GM19324 (cell line): ENCODE measurements around the gene MAP3K6.
A peak's percentile ranks its signal among the peaks of the same experiment; 100 is the strongest.

Experiments used
- ATAC-seq: cut with Tn5 transposase; IDR thresholded peaks from one replicate; pipeline ENCODE4 v1.9.1; 2021; ENCODE audit warnings: mild to moderate bottlenecking, moderate library complexity; ENCODE audit not compliant: unreplicated experiment, low FRiP score

Gene MAP3K6

GRCh38 chr1:27357281-27358037 is 9.3 kb downstream of the MAP3K6 start:
- no peak for ATAC-seq

- no peak for ATAC-seq
Measured at GRCh38 chr1:27356619-27357280, 10.0 kb downstream of the MAP3K6 start.

- no peak for ATAC-seq
Measured at GRCh38 chr1:27356277-27356618, 10.5 kb downstream of the MAP3K6 start.

- no peak for ATAC-seq
Measured at GRCh38 chr1:27355683-27356082, 11.1 kb downstream of the MAP3K6 start.

- ATAC-seq: no peak
Measured at GRCh38 chr1:27353629-27354028, 13.1 kb downstream of the MAP3K6 start.

- no peak for ATAC-seq
Measured at GRCh38 chr1:27353166-27353565, 13.6 kb downstream of the MAP3K6 start.

- ATAC-seq: no peak
Measured at GRCh38 chr1:27351541-27352107, 15.1 kb downstream of the MAP3K6 start.

- no peak for ATAC-seq
Measured at GRCh38 chr1:27350663-27351540, 15.9 kb downstream of the MAP3K6 start.

- ATAC-seq: no peak
Measured at GRCh38 chr1:27349784-27350662, 16.7 kb downstream of the MAP3K6 start.

- no peak for ATAC-seq
Measured at GRCh38 chr1:27348861-27349783, 17.6 kb downstream of the MAP3K6 start.

GRCh38 chr1:27346991-27347624 is 19.7 kb downstream of the MAP3K6 start:
- ATAC-seq: no peak

- no peak for ATAC-seq
Measured at GRCh38 chr1:27346357-27346756, 20.4 kb downstream of the MAP3K6 start.

- ATAC-seq: no peak
Measured at GRCh38 chr1:27345272-27345671, 21.5 kb downstream of the MAP3K6 start.

- no peak for ATAC-seq
Measured at GRCh38 chr1:27343639-27344025, 23.1 kb downstream of the MAP3K6 start.

- peak; percentile 47 for ATAC-seq
Measured at GRCh38 chr1:27342778-27343638, 23.8 kb downstream of the MAP3K6 start.

- ATAC-seq: no peak
Measured at GRCh38 chr1:27342391-27342777, 24.4 kb downstream of the MAP3K6 start.

- ATAC-seq: peak; percentile 47
Measured at GRCh38 chr1:27341525-27342252, 25.1 kb downstream of the MAP3K6 start, which contains the start of gene SYTL1. Gene SYTL1 (plus strand): TSS chr1:27342022. CDS start chr1:27345335, 3,313 bp downstream.
